ENCODE results near the gene CRACR2B. TPM values are rescaled to one million over a fixed set of nuclear protein-coding genes. Genes with fewer than 3 reads are reported as not detected.

CRACR2B gene
- total and polyA plus RNA-seq, 11 donors, result 8.8 to 43.5 (median 17.7) TPM

DNA sequence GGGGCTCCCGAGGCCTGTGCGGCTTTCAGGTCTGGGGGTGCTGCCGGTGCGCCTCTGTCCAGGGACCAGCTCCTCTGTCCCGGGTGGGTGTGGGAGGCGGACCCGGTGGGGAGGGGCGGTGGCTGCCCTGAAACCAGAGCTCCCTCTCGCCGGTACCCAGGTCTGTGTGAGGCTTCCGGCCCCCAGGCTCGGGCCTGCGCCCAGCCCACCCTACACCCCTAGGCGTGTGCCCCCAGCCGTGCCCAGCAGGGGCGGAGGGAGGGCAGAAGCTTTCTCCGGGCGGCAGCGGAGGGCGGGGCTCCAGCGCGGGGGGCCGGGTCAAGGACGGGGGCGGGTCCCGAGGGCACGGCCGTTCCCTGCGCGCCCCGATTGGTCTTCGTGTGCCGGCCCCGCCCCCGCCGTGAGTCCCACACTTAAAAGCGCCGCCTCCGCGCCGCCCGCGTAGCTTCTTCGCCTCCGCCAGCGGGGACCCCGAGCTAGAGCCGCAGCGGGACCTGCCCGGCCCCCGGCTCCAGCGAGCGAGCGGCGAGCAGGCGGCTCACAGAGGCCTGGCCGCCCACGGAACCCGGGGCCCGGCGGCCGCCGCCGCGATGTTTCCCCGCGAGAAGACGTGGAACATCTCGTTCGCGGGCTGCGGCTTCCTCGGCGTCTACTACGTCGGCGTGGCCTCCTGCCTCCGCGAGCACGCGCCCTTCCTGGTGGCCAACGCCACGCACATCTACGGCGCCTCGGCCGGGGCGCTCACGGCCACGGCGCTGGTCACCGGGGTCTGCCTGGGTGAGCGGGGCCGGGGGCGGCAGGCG is 8.4 kb upstream of the CRACR2B start:
- ATAC-seq, result peak; percentile 39 to 84 (median 82)
- DNase-seq, result peak; percentile 94 to 97 (median 96)
- peak overlapping the region; percentile 91 to 100 (median 96) for H3K27ac ChIP-seq

GRCh38 chr11:819943-820649 is 7.6 kb upstream of the CRACR2B start:
- intact Hi-C loops (cut with DNase I), result loop anchor here in 1 of 10 donors (1.0 kb wide), 1 partner anchor 11 kb away; the partner anchor contains the start of gene RPLP2
- 0 to 3% (median 2%) methylated on average over 16 to 47 of the region's 47 CpGs for WGBS, 4 donors
- H3K4me1 ChIP-seq, result peaks cover 10 to 40% (median 27%) of the 10 kb centered on the region in 12 donors

More for the DNA sequence above, 8.4 kb upstream of the CRACR2B start:
- H3K9me3 ChIP-seq, result no peaks in the 10 kb centered on the region
- peak overlapping the region; percentile 74 to 99 (median 88) for H3K4me3 ChIP-seq
- TF ChIP-seq POLR2A (IDR thresholded peaks at IDR 0.05), result peak; percentile 71 to 96
- TF ChIP-seq, protein P1, sequence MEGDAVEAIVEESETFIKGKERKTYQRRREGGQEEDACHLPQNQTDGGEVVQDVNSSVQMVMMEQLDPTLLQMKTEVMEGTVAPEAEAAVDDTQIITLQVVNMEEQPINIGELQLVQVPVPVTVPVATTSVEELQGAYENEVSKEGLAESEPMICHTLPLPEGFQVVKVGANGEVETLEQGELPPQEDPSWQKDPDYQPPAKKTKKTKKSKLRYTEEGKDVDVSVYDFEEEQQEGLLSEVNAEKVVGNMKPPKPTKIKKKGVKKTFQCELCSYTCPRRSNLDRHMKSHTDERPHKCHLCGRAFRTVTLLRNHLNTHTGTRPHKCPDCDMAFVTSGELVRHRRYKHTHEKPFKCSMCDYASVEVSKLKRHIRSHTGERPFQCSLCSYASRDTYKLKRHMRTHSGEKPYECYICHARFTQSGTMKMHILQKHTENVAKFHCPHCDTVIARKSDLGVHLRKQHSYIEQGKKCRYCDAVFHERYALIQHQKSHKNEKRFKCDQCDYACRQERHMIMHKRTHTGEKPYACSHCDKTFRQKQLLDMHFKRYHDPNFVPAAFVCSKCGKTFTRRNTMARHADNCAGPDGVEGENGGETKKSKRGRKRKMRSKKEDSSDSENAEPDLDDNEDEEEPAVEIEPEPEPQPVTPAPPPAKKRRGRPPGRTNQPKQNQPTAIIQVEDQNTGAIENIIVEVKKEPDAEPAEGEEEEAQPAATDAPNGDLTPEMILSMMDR (IDR thresholded peaks at IDR 0.05), result peak in 3 of 12 donors; percentile 7 to 23 (median 15)
- peaks cover 10 to 40% (median 27%) of the 10 kb centered on the region in 12 donors for H3K4me1 ChIP-seq
- H3K27me3 ChIP-seq, result no peaks in the 10 kb centered on the region
- intact Hi-C loops (cut with DNase I), result loop anchor here in 1 of 10 donors (1.0 kb wide), 1 partner anchor 10 kb away; the partner anchor contains the start of gene RPLP2
- peaks cover 0 to 34% (median 25%) of the 10 kb centered on the region in 9 donors for H3K36me3 ChIP-seq
- 0 to 1% (median 0%) methylated on average over 30 to 96 of the region's 96 CpGs for WGBS, 4 donors

GRCh38 chr11:820655-821511 is 6.8 kb upstream of the CRACR2B start:
- WGBS, 4 donors, result 37 to 50% (median 45%) methylated on average over 5 to 11 of the region's 11 CpGs
- no peaks in the 10 kb centered on the region for H3K27me3 ChIP-seq
- H3K9me3 ChIP-seq, result no peaks in the 10 kb centered on the region
- peaks cover 0 to 43% (median 30%) of the 10 kb centered on the region in 9 donors for H3K36me3 ChIP-seq
- DNase-seq, result peak; percentile 83 to 91 (median 87)
- intact Hi-C loops (cut with DNase I), result no loop called here
- TF ChIP-seq, protein P1 (IDR thresholded peaks at IDR 0.05), result no peak
- TF ChIP-seq POLR2A (IDR thresholded peaks at IDR 0.05), result no peak
- peak overlapping the region; percentile 91 to 100 (median 96) for H3K27ac ChIP-seq
- H3K4me3 ChIP-seq, result peak overlapping the region; percentile 74 to 99 (median 88)
- H3K4me1 ChIP-seq, result peaks cover 10 to 45% (median 28%) of the 10 kb centered on the region in 12 donors
- ATAC-seq, result peak; percentile 62 to 81 (median 72)

More at GRCh38 chr11:819943-820649, 7.6 kb upstream of the CRACR2B start:
- H3K4me3 ChIP-seq, result peak overlapping the region; percentile 74 to 99 (median 88)
- peak overlapping the region; percentile 91 to 100 (median 96) for H3K27ac ChIP-seq
- peak; percentile 48 to 69 (median 60) for ATAC-seq
- H3K9me3 ChIP-seq, result no peaks in the 10 kb centered on the region
- H3K36me3 ChIP-seq, result peaks cover 0 to 36% (median 27%) of the 10 kb centered on the region in 9 donors
- no peaks in the 10 kb centered on the region for H3K27me3 ChIP-seq
- peak in 1 of 2 donors; percentile 64 for TF ChIP-seq POLR2A (IDR thresholded peaks at IDR 0.05)
- TF ChIP-seq, protein P1 (IDR thresholded peaks at IDR 0.05), result no peak
- DNase-seq, result peak; percentile 90 to 94 (median 93)

Data from heart left ventricle (tissue), 16 donors.